Neutrophil (primary cell): ENCODE measurements around the gene UBAP2L.

ENCODE experiments used
- H3K27ac ChIP-seq: fragments of 200-600 bp; sonication (generic); 2 replicates; pipeline ENCODE4 v1.5.1; 2016; ENCODE audit warnings: mild to moderate bottlenecking, moderate library complexity
- H3K27me3 ChIP-seq: fragments of 200-600 bp; sonication (generic); 2 replicates; pipeline ENCODE4 v1.6.0; 2016; ENCODE audit warnings: mild to moderate bottlenecking
- H3K36me3 ChIP-seq: fragments of 200-600 bp; sonication (generic); 2 replicates; pipeline ENCODE4 v1.5.1; 2017
- H3K4me1 ChIP-seq, 2 experiments: fragments of 200-600 bp in 1 of 2; sonication (generic) in 1 of 2; 1 replicate in 1 of 2; 2 replicates in 1 of 2; pipeline versions ENCODE4 v1.5.1 to v1.6.1; 2013 to 2016; ENCODE audit warnings: low read depth in 1 of 2, low read length in 1 of 2, mild to moderate bottlenecking in 1 of 2, moderate library complexity in 1 of 2; ENCODE audit not compliant: control insufficient read depth in 1 of 2, insufficient read depth in 1 of 2
- H3K4me3 ChIP-seq, 2 experiments: fragments of 200-600 bp in 1 of 2; sonication (generic) in 1 of 2; 1 replicate in 1 of 2; 2 replicates in 1 of 2; pipeline ENCODE4 v1.5.1; 2013 to 2016; ENCODE audit warnings: low read depth in 1 of 2, low read length in 1 of 2, mild to moderate bottlenecking in 1 of 2, moderate library complexity in 1 of 2
- H3K9me3 ChIP-seq: fragments of 200-600 bp; sonication (generic); 2 replicates; pipeline ENCODE4 v1.5.1; 2016
- TF ChIP-seq, protein P1 (sequence below): fragments of 200-600 bp; sonication (generic); IDR thresholded peaks from 2 replicates; pipeline ENCODE4 v1.5.1; 2016; ENCODE audit warnings: antibody characterized with exemption

UBAP2L gene

DNA sequence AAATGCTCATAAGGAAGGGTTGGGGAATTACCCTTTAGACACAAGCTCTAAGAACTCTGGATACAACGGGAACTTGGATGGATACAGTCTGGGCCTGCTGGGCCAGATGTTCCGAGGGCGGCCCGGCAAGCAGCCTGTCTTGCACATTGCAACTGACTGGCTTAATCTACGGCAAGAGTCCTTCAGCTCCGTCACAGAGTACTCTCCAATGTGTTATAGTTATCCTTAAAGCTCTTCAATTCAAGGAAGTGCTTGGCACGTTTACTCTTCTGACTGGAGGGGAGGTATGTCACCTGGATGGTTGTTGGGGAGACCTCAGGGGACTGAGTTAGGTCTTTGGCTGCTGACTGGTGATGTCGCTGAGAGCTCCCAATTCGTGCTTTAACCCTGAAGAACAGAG lies 13.5 kb upstream of the UBAP2L start:
- peaks cover 76% of the 10 kb centered on the region for H3K36me3 ChIP-seq
- H3K4me3 ChIP-seq: no peak overlapping the region
- H3K4me1 ChIP-seq: no peaks in the 10 kb centered on the region
- TF ChIP-seq, protein P1, sequence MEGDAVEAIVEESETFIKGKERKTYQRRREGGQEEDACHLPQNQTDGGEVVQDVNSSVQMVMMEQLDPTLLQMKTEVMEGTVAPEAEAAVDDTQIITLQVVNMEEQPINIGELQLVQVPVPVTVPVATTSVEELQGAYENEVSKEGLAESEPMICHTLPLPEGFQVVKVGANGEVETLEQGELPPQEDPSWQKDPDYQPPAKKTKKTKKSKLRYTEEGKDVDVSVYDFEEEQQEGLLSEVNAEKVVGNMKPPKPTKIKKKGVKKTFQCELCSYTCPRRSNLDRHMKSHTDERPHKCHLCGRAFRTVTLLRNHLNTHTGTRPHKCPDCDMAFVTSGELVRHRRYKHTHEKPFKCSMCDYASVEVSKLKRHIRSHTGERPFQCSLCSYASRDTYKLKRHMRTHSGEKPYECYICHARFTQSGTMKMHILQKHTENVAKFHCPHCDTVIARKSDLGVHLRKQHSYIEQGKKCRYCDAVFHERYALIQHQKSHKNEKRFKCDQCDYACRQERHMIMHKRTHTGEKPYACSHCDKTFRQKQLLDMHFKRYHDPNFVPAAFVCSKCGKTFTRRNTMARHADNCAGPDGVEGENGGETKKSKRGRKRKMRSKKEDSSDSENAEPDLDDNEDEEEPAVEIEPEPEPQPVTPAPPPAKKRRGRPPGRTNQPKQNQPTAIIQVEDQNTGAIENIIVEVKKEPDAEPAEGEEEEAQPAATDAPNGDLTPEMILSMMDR: no peak
- no peaks in the 10 kb centered on the region for H3K27me3 ChIP-seq
- no peak overlapping the region for H3K27ac ChIP-seq
- no peaks in the 10 kb centered on the region for H3K9me3 ChIP-seq

DNA sequence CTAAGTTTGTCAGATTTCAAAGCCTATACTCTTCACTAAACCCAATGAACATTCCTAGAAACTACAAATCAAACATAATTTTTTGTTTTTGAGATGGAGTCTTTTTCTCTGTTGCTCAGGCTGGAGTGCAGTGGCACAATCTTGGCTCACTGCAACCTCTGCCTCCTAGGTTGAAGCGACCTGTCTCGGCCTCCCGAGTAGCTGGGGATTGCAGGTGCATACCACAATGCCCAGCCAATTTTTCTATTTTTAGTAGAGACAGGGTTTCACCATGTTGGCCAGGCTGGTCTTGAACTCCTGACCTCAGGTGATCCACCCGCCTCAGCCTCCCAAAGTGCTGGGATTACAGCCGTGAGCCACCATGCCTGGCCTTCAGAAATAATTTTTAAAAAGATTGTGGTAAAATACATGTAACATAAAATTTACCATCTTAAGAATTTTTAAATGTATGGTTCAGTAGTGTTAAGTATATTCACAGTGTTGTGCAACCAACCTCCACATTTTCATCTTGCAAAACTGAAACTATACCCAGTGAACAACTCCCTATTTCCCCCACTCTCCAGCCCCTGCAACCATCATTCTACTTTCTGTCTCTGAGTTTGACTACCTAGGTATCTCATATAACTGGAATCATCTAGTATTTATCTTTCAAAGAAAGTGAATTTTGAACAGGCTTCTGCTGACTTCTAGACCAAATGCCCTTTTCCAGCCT lies 11.9 kb upstream of the UBAP2L start:
- peaks cover 91% of the 10 kb centered on the region for H3K36me3 ChIP-seq
- H3K27me3 ChIP-seq: no peaks in the 10 kb centered on the region
- TF ChIP-seq, protein P1: no peak
- no peaks in the 10 kb centered on the region for H3K9me3 ChIP-seq
- H3K4me1 ChIP-seq: no peaks in the 10 kb centered on the region
- no peak overlapping the region for H3K27ac ChIP-seq
- H3K4me3 ChIP-seq: no peak overlapping the region

DNA sequence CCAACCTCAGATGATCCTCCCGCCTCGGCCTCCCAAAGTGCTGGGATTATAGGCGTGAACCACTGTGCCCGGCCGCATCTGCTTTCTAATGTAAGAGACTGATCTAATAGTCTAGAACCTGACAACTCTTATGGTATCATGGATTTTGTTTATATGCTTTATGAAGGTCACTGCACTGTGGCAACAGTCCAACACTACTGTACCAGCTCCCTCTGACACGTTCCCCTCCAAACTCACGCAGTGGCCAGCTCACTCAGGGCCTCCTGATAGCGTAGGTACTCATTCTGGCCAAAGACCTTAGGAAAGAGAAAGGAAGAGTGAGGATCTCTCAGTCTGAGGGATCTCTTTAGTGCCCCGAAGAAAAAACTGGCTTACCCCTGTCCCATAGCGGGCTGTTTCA lies 8.7 kb upstream of the UBAP2L start:
- Histone ChIP-seq H3K27me3 (no peaks in the 10 kb centered on the region), H3K36me3 (peaks cover 75% of the 10 kb centered on the region), H3K4me3 (no peak overlapping the region), H3K4me1 (no peaks in the 10 kb centered on the region), H3K27ac (no peak overlapping the region), H3K9me3 (no peaks in the 10 kb centered on the region)
- TF ChIP-seq, protein P1: no peak

DNA sequence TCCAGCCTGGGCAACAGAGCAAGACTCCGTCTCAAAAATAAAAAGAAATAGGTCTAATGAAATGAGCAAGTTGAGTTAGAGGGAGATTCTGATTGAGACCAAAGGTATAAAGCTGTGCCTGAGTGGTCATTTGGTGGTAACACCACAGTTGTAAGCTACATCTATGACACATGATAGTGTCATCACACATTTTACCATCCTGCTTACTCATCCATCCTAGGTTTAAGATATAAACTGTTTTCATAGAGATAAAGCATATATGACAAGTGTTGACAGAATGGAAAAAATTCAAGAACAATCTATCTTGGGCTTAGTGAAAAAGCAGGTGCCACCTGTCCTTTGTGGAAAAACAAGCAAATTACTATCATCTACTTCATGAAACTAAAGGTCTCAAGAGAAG lies 7.5 kb upstream of the UBAP2L start:
- Histone ChIP-seq H3K27ac (no peak overlapping the region), H3K36me3 (peaks cover 75% of the 10 kb centered on the region), H3K27me3 (no peaks in the 10 kb centered on the region), H3K4me1 (peaks cover 2 to 6% of the 10 kb centered on the region in 2 experiments), H3K9me3 (no peaks in the 10 kb centered on the region), H3K4me3 (no peak overlapping the region)
- TF ChIP-seq, protein P1: no peak

DNA sequence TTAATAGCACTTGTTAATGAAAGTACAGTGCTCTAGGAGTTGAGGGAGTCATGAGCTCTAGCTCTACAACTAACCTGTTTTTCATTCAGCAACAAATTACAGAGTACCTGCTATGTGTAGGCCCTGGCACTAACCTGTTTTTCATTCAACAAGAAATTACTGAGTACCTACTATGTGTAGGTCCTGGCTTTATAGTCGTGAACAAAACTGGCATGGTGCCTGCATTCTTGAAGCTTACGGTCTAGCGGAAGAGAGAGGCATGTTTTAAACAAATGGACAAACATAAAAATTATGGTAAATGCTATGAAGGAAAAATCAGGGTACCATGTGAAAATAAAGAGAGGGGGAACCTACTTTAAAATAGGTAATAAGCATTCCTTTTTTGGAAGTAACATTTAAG lies 2.2 kb upstream of the UBAP2L start:
- Histone ChIP-seq H3K4me1 (peaks cover 32 to 35% of the 10 kb centered on the region in 2 experiments), H3K4me3 (no peak overlapping the region), H3K36me3 (peaks cover 25% of the 10 kb centered on the region), H3K27me3 (no peaks in the 10 kb centered on the region), H3K9me3 (no peaks in the 10 kb centered on the region), H3K27ac (peak overlapping the region; percentile 89)
- TF ChIP-seq, protein P1: no peak
